ENCODE measurements around the gene ABI1.

The ABI1 gene

DNA sequence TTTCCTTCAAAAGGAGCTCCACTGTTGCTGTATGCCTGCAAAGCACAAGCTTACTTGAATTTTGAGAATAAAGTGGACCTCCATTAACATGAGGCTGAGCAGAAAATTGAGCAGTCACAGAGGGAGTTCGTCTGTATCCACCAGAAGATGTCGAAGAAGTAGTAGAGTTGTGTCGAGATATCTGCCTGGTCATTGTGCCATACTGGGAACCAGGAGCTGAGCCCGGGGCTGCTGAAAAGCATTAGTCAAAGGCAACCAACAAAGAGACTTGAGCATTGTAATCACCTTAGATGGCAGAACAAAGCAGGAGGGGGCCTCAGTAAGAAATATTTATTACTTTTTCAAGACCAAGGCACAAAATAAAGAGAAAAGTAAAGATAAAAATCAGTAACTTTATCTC, 101.8 kb downstream of the ABI1 start:
- no peaks in the 10 kb centered on the region for H3K27me3 Mint-ChIP-seq (ENCODE audit: low read depth)
- TF ChIP-seq, protein P1, sequence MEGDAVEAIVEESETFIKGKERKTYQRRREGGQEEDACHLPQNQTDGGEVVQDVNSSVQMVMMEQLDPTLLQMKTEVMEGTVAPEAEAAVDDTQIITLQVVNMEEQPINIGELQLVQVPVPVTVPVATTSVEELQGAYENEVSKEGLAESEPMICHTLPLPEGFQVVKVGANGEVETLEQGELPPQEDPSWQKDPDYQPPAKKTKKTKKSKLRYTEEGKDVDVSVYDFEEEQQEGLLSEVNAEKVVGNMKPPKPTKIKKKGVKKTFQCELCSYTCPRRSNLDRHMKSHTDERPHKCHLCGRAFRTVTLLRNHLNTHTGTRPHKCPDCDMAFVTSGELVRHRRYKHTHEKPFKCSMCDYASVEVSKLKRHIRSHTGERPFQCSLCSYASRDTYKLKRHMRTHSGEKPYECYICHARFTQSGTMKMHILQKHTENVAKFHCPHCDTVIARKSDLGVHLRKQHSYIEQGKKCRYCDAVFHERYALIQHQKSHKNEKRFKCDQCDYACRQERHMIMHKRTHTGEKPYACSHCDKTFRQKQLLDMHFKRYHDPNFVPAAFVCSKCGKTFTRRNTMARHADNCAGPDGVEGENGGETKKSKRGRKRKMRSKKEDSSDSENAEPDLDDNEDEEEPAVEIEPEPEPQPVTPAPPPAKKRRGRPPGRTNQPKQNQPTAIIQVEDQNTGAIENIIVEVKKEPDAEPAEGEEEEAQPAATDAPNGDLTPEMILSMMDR (IDR thresholded peaks at IDR 0.05; ENCODE audit: unreplicated experiment in 3 of 3) = no peak
- no peaks in the 10 kb centered on the region for H3K9me3 Mint-ChIP-seq
- H3K4me3 Mint-ChIP-seq = no peak overlapping the region
- H3K4me1 Mint-ChIP-seq = no peaks in the 10 kb centered on the region
- no peak overlapping the region for H3K27ac Mint-ChIP-seq
- peaks cover 18% of the 10 kb centered on the region for H3K36me3 Mint-ChIP-seq (ENCODE audit: low read depth)

DNA sequence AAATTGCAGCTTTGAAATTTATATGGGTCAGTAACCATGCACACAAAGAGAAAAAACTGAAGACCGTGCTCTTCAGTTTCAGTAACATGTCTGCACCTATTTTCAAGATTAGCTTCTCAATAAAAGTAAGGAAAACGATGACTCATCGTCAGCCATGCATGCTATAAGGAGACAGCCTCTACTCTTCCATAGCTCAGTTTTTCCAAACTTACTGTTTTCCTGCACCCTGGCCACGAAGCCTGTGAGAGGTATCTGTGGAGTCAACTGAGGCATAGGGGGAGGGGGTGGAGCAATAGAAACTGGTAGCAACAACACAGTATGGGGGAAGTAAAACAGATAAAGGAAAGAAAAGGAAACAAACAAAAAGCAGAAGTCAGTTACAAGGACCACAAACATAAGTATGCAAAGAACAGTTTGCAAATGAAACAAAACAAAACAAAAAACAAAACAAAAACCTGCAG, 105.3 kb downstream of the ABI1 start:
- peak overlapping the region in 1 of 3 experiments; percentile 15 for H3K27ac Mint-ChIP-seq
- no peaks in the 10 kb centered on the region for H3K9me3 Mint-ChIP-seq
- TF ChIP-seq, protein P1 (IDR thresholded peaks at IDR 0.05; ENCODE audit: unreplicated experiment in 3 of 3) = no peak
- no peaks in the 10 kb centered on the region for H3K4me1 Mint-ChIP-seq
- no peaks in the 10 kb centered on the region for H3K27me3 Mint-ChIP-seq (ENCODE audit: low read depth)
- peaks cover 9% of the 10 kb centered on the region for H3K36me3 Mint-ChIP-seq (ENCODE audit: low read depth)
- no peak overlapping the region for H3K4me3 Mint-ChIP-seq

DNA sequence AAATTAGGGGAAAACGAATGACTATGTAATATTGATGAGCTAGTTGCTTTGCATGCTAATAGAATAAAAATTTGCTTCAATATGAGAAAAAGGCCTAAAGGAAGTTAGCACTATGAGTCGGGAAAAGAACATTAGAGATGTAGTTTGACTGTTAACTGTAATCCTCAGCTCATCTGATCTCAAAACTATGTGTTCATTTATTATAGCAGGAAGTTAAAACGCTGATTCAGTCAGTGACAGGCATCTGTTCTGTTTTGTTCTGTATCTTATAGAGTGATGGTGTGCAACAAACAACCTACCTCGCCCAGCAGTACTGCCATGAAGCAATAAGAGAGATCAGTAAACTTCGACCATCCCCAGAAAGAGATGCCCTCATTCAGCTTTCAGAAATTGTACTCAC, 114.7 kb downstream of the ABI1 start:
- H3K4me1 Mint-ChIP-seq = no peaks in the 10 kb centered on the region
- no peaks in the 10 kb centered on the region for H3K27me3 Mint-ChIP-seq (ENCODE audit: low read depth)
- peaks cover 50% of the 10 kb centered on the region for H3K36me3 Mint-ChIP-seq (ENCODE audit: low read depth)
- TF ChIP-seq, protein P1 (IDR thresholded peaks at IDR 0.05; ENCODE audit: unreplicated experiment in 3 of 3) = no peak
- no peak overlapping the region for H3K27ac Mint-ChIP-seq
- no peak overlapping the region for H3K4me3 Mint-ChIP-seq
- no peaks in the 10 kb centered on the region for H3K9me3 Mint-ChIP-seq

DNA sequence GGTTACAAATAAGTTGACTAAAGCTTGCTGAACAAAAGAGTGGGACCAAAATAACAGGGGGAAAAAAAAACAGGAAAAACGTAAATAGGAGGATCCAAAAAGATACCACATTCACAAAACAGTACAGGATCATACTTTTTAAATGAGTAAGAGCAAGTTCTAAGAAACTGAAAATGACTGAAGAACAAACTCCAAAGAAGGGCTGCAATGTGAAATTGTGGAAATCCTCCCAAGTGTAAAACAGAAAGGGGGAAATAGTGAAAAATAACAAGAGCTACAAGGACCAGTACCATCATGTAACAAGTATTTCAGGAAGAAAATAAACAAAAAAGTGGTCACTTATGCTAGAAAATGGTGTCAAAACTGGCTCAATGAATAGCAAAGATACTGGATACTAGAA, 116.9 kb downstream of the ABI1 start:
- Mint-ChIP-seq H3K27me3 (ENCODE audit: low read depth) (no peaks in the 10 kb centered on the region), H3K9me3 (no peaks in the 10 kb centered on the region), H3K4me1 (no peaks in the 10 kb centered on the region), H3K27ac (no peak overlapping the region), H3K4me3 (no peak overlapping the region), H3K36me3 (ENCODE audit: low read depth) (peaks cover 63% of the 10 kb centered on the region)
- TF ChIP-seq, protein P1 (IDR thresholded peaks at IDR 0.05; ENCODE audit: unreplicated experiment in 3 of 3) = no peak

DNA sequence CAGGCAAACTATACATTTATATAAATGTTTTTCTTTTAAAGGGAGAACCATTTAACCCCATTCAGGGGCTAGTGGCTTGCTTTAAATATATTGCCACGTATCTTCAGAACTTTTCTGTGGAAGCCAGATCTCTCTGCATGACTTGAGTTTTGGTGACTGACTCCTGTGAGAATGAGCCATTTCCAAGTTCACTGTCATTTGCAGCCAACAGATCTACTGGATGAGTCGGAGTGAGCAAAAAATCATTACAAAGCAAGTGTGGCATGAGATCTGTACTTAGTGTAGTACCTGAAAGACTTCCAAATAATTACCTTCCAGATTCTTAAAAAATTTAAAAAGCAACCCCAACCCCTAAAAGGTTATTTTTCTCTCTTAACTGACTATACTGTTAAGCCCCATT, 117.7 kb downstream of the ABI1 start:
- Mint-ChIP-seq H3K36me3 (ENCODE audit: low read depth) (peaks cover 67% of the 10 kb centered on the region), H3K27ac (no peak overlapping the region), H3K4me1 (no peaks in the 10 kb centered on the region), H3K9me3 (no peaks in the 10 kb centered on the region), H3K27me3 (ENCODE audit: low read depth) (no peaks in the 10 kb centered on the region), H3K4me3 (no peak overlapping the region)
- TF ChIP-seq, protein P1 (IDR thresholded peaks at IDR 0.05; ENCODE audit: unreplicated experiment in 3 of 3) = no peak

DNA sequence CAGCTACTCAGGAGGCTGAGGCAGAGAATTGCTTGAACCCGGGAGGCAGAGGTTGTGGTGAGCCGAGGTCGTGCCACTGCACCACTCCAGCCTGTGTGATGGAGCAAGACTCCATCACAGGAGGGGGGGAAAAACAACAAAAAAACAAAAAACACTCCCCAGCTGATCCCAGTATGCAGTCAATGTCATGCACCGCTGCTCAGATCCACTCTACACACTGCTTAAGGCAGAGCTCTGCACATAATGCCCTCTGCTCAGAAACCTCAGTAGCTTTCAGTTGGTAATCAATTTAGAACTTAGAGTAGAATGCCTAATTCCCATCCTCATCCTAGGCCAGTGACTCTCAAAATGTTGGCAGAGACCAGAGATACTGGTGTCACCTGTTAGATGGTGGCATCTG, 119.4 kb downstream of the ABI1 start:
- no peaks in the 10 kb centered on the region for H3K9me3 Mint-ChIP-seq
- H3K4me3 Mint-ChIP-seq = no peak overlapping the region
- TF ChIP-seq, protein P1 (IDR thresholded peaks at IDR 0.05; ENCODE audit: unreplicated experiment in 3 of 3) = no peak
- H3K27me3 Mint-ChIP-seq (ENCODE audit: low read depth) = no peaks in the 10 kb centered on the region
- no peaks in the 10 kb centered on the region for H3K4me1 Mint-ChIP-seq
- no peak overlapping the region for H3K27ac Mint-ChIP-seq
- H3K36me3 Mint-ChIP-seq (ENCODE audit: low read depth) = peaks cover 60% of the 10 kb centered on the region
